GM13976 (cell line): ENCODE results near the gene ORC3.
"Not testable (repeated sequence)": the region's sequence is repeated elsewhere in the genome, so short reads cannot be mapped to it uniquely, and the experiment has no call there.

Source experiments
- DNase-seq: peaks from one replicate; pipeline ENCODE4 v3.0.0; 2012; ENCODE audit warnings: low spot score
- CTCF ChIP-seq: IDR thresholded peaks from 2 replicates; pipeline ENCODE4 v1.5.1; 2012; ENCODE audit warnings: borderline replicate concordance, mild to moderate bottlenecking; ENCODE audit not compliant: insufficient read depth; ENCODE audit errors: extremely low read depth, missing control alignments, control extremely low read depth
- in situ Hi-C: fragments of 300-500 bp; cut with MboI; formaldehyde crosslinking; loops from one replicate; pipeline ENCODE4 v1.12.0; 2022; ENCODE audit warnings: low sequenced_read_pairs, mixed read lengths, inconsistent platforms; ENCODE audit not compliant: unreplicated experiment

Gene ORC3

DNA sequence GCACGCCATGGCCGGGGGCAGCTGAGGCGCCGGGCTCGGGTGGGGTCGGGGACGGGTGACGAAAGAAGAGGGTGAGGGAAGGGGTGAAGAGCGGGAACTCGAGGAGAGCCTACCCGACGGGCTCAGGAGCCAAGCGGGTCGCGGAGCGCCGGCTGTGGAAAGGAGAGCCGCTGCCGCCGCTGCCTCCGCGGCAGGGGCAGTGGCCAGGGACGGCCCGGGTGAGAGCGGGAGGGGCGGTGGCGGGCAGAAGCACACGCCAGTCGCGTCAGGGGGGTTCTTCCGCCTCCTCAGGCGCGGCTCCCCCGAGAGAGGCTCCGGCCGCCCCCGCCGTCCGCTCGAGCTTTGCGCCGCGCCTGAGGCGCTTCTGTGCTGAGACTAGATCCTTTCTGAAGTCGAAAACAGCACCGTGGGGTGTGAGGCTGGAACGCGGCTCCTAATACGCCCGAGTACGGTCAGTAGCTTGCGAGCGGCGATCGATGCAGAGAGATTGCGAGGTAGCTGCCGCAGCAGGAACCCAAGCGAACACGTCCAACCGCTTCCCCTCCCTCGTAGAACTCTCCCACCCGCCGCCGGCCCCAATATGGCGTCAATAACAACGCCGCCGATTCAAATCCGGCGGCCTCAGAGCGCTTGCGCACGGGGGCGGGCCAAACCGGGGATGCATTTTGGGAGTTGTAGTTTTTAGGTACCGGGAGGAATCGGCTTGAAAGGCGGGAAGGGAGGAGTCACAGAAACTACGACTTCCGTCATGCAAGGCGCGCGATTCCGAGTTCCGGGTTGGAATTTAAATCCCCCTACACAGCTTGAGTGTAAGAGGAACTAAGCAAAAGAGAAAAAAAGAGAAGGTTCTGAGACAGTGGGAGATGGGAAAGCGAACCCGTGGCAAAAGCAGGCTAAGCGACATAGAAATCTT lies 112.0 kb downstream of the ORC3 start, which contains the start of gene AKIRIN2:
AKIRIN2 (minus strand) TSS at position 558 of the 913 bp plus-strand sequence; CDS start at position 9, 549 bp downstream.
- in situ Hi-C loops = no loop called here
- DNase-seq = peak; percentile 91
- no peak for TF ChIP-seq CTCF

GRCh38 chr6:87702589-87702945 lies 112.6 kb downstream of the ORC3 start:
- TF ChIP-seq CTCF = no peak
- in situ Hi-C loops = no loop called here
- no peak for DNase-seq

- in situ Hi-C loops, DNase-seq: not testable (repeated sequence)
Measured at GRCh38 chr6:87703039-87703438, 113.1 kb downstream of the ORC3 start.

DNA sequence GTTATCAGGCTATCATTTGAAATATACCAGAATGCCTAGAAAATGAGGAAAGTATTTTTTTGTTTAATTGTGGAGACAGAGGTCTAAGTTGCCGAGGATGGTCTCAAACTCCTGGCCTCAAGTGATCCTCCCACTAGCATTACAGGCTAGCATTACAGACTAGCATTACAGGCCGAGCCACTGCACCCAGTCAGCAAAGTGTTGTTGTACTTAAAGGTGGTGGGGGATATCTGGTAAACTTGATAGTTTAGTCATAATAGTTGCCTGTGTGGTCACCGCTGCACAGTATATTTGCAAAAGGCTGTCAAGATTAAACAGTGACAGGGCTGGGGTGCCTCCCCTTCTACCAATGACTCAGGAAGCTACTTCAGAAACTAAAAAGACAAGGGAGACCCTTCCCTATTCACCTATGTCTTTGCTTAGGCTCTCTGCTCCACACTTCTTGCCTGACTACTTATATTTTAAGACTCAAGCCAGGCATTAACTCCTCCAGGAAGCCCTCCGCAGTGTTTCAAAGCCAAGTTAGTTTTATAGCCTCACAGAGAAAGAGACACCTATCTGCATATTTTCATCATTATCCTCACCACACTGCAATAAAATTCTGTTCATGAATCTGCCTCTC lies 115.2 kb downstream of the ORC3 start:
- in situ Hi-C loops = no loop called here
- no peak for TF ChIP-seq CTCF
- DNase-seq = peak; percentile 74

DNA sequence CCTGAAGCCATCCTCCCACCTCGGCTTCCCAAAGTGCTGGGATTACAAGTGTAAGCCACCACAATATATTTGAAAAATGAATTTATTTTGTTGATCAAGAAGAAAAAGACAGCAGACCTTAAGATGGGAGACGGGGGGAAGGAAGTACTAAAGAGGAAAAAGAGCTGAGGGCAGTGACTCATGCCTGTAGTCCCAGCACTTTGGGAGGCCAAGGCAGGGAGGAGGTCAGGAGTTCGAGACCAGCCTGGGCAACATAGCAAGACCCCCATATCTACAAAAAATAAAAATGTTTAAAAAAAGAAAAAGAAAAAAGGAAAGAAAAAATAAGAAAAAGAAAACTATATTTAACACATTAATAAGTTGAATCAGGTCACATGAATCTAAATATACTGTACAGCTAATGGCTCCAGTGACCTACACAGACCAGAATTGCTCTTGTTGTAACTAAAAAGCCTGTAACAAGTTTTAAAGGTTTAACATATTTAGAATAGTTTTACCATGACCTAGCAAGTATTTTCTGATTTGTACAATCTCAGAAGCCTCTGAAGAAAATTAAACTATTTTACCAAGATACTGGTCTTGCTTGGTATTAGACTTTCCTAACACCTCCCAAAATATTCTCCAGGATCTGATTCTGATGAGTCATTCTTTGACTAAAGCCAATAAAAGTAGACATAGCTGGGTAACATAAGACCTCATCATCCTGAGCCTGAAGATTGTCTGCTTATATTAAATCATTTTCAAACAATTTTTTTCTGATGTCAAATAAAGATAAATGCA lies 116.4 kb downstream of the ORC3 start:
- in situ Hi-C loops = no loop called here
- DNase-seq = no peak
- no peak for TF ChIP-seq CTCF

- in situ Hi-C loops, DNase-seq: not testable (repeated sequence)
Measured at GRCh38 chr6:87708581-87709427, 118.9 kb downstream of the ORC3 start.

DNA sequence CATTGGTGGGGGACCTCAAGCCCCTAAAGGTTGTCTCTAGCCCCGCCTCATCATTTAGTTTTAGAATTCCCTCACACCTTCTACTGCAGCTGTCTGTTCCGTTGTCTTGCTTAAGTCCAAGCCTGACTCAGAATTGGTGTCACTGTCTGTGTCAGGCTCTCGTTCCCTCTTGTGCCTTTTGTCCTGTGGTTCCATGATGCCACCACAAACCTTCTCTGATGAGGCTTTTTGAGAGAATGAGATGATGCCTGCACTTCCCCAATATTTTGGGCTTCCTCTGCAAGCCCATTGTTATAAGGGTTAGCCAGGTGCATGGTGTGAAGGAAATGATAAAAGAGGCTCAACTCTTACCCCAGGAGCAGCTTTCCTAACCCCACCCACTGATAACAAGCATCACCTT lies 120.2 kb downstream of the ORC3 start:
- no peak for TF ChIP-seq CTCF
- DNase-seq = no peak

GRCh38 chr6:87712713-87713112 lies 122.8 kb downstream of the ORC3 start:
- DNase-seq, in situ Hi-C loops: not testable (repeated sequence)

More for the DNA sequence above, 120.2 kb downstream of the ORC3 start:
- in situ Hi-C loops = no loop called here
